Left renal pelvis (tissue), 4 donors: ENCODE results near the gene SLC22A14. TPM values are rescaled to one million over a fixed set of nuclear protein-coding genes. Genes with fewer than 3 reads are reported as not detected.
A peak's percentile ranks its signal among the peaks of the same experiment; 100 is the strongest.
"Not testable (repeated sequence)": the region's sequence is repeated elsewhere in the genome, so short reads cannot be mapped to it uniquely, and the experiment has no call there.

ENCODE experiments used
- DNase-seq, 4 donors: peaks; one replicate each; pipeline ENCODE4 v3.0.0-alpha.2; 2013; ENCODE audit warnings: low read depth in 4 of 4, low spot score in 3 of 4
- polyA plus RNA-seq, 4 donors: library from polyadenylated mRNA; unstranded; fragments of 120-200 nt; gene quantifications; one replicate each; pipeline ENCODE4 v1.2.1, GENCODE V29; 2013; ENCODE audit not compliant: insufficient read length in 4 of 4

The SLC22A14 gene, protein sequence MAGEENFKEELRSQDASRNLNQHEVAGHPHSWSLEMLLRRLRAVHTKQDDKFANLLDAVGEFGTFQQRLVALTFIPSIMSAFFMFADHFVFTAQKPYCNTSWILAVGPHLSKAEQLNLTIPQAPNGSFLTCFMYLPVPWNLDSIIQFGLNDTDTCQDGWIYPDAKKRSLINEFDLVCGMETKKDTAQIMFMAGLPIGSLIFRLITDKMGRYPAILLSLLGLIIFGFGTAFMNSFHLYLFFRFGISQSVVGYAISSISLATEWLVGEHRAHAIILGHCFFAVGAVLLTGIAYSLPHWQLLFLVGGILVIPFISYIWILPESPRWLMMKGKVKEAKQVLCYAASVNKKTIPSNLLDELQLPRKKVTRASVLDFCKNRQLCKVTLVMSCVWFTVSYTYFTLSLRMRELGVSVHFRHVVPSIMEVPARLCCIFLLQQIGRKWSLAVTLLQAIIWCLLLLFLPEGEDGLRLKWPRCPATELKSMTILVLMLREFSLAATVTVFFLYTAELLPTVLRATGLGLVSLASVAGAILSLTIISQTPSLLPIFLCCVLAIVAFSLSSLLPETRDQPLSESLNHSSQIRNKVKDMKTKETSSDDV
- under 1 TPM; 0.10 to 0.78 (median 0.44) TPM for polyA plus RNA-seq

DNA sequence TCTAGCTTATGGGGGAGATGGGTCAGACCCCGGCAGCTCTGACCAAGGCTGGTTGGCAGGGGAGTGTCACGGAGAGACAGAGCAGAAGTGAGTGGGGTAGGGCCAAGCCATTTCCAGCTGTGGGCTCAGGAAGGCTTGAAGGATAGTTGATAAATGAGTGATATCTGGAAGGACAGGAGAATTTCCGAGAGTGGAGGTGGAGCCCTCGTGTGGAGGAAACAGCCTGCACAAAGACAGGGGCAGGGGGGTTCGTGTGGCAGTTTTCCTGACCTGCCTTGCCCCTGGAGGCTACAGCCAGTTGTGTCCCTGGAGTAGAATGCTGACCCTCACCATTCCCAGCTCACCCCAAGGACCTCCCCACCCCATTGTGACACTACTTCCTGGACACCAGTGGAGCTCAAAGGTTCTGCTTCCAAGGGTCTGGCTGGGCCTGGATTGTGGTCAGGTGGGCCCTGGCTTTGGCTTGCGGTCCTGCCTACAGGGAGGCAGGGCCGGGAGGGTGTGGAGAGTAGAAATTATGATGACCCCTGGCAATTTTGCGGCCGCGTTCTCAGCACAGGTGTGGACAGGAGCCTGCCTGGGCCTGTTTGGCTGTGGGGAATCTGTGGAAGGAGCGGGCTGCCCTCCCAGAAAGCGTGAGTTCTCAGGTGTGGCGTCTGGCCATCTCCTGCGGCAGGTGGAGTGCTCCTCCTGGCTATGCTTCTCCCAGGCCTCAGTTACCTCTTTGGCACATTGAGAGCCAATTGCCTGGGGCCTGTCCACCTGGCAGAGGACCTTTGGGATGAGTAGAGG lies at the start of gene SLC22A14:
Gene SLC22A14 (plus strand): TSS at position 400 of the 792 bp plus-strand sequence. CDS start 23,733 bp downstream, outside the sequence.
- DNase-seq, result no peak

DNA sequence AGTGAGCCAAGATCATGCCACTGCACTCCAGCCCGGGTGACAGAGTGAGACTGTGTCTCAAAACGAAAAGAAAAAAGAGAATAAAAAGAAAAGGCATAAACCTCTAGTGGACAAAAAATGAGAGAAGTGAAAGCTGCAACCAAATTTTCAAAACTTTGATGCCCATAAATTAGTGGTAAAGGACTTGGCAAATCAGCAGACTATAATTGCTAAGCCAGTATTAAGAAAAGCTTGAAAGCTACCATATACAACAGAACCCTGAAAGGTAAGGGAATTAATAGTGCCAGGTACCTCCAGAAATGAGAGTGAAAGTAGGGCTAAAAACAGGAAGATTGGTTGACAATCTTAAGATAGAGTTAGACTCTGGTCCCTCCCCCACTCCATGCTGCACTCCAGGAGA lies 49.4 kb upstream of the SLC22A14 start:
- no peak for DNase-seq

DNA sequence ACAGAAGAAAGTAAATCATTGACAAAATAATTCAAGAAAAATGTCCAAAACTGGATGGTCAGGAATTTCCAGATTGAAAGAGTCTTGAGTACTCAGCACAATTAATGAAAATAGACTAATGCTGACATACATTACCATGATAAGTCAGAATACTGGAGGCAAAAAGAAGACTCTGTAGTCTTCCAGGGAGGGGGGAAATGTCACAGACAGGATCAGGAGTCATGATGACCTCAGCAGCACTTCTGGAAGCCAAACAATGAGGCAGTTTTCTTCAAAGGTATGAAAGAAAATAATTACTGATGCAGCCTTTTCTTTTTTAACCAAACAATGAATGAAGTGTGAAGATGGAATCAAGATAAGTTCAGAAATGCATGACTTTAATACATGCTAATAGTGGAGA lies 46.6 kb upstream of the SLC22A14 start:
- no peak for DNase-seq

DNA sequence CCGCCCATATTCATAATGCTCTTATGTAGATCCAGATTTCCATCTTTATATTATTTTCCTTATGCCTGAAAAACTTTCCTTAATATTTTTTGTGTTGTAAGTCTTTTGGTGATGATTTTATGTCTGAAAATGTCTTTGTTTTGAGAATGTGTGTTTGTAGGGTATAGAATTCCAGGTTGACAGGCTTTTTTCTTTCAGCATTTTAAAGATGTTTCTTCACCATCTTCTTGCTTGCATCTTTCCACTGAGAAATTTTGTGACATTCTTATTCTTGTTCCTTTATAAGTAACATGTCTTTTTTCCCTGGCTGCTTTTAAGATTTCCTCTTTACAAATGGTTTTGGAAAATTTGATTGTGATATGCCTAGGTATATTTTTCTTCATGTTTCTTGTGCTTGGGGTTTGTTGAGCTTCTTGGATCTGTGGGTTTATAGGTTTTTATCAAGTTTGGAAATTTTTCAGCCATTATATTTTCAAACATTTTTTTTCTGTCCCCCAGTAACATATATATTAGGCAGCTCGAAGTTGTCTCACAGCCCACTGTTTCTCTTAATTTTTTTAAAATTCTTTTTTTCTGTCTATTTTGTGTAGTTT lies 43.6 kb upstream of the SLC22A14 start:
- DNase-seq, result no peak

DNA sequence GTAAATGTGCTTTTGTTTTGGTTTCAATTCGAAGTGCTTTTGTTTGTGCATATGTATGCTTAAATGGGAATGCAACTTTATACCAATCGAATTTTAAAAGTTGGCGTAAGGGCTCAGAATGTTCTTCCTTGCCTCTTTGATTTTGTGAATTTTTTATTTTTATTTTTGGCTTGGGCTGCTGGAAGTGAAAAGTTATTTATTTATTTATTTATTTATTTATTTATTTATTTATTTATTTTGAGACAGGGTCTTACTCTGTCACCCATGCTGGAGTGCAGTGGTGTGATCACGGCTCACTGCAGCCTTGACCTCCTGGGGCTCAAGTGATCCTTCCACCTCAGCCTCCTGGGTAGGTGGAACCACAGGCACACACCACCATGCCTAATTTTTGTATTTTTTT lies 39.3 kb upstream of the SLC22A14 start:
- not testable (repeated sequence) for DNase-seq

DNA sequence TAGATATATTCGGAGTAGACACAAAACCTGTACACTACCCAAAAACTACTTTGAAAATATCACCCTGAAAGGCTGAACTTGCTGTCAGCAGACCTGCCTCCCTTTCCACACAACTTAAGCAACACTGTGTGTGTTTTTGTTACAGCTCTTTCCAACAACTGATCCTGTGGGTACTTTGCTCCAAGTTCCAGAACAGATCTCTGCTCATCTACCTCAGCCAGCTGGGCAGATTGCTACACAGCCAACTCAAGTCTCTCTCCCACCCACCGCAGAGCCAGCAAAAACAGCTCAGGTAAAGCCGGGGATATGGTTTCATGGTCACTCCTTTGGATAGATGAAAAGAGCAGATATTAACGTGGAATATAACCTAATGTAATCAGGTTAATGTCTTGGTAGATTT lies 36.2 kb upstream of the SLC22A14 start:
- DNase-seq, result no peak

DNA sequence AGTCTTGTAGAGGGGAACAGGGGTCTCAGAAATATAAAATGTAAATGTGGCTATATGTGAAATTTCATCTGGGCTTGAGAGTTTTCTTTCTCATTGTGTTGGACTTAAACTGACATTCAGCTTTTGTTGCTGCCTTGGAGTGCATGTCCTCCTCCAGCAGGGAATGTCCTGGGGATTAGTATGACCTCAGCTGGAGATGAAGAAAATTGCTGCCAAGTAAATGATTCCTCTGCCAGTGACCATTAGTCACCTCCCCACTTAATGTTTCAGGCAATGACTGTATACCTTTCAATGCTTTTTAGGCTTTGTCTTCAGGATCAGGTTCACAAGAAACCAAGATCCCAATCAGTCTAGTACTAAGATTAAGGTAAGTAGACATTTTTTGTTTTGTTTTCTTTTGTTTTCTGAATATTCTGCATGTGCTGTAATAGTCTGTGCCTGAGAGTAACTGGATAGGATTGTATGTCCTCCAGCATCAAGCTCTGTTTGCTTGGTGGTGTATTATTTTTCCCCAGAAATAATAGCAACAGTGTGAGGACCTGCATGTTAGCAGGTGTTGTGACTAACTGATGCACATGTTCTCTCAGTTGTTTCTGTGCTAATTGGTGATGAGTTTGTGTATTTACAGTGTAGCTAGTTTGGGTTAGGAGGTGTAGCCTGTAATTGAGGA lies 34.6 kb upstream of the SLC22A14 start:
- no peak for DNase-seq

DNA sequence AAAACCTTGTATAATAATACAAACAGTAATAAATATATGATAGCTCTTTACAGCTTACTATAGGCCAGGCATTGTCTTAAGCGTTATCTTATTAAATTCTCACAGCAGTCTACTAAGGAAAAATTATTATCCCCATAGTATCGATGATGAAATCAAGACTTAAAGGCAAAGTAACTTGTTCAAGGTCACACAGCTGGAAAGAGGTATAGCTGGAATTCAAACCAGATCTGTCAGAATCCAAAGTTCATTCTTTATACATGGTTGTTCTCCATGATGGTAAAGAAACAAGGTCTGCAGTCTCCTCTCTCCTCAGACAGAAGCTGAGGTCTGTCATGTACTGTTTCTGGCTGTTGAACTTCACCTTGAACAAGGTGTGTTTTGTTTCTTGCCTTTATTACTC lies 31.9 kb upstream of the SLC22A14 start:
- DNase-seq, result no peak

DNA sequence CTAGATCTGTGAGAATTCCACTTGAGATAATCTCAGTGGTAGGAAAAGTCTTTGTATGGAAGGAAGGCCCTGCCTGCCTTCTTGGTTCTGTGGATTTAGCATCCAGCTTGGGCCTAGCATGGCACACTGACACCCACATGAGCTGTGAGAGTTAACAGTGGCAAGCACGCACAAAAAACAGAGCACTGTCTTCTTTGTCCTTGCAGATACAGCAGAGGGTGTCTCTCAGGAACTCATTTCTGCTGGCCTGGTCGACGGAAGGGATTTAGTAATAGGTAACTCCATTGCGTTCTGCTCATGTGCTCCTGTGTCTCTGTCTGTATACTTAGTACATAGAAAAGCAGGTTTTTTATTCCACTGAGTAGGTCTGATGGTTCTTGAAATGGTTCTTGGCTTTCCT lies 30.9 kb upstream of the SLC22A14 start:
- no peak for DNase-seq

DNA sequence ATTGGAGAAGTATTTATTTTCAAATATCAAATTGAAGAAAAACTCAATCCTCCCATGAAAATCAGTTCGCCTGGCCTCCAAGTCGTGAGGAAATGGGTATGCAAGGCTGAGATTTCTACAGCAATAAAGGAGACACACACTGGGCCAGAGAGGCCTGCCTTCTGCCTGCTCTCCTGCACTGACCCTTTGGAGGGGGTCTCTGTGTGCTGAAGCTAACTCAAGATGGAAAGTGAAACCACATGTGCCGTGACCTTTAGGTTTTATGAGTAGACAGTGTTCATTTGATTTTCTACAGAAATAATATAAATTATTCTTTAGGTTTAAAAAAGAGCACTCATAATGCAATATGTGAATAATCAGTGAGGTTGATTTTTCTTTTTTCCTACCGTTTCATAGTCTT lies 28.4 kb upstream of the SLC22A14 start:
- DNase-seq, result no peak

DNA sequence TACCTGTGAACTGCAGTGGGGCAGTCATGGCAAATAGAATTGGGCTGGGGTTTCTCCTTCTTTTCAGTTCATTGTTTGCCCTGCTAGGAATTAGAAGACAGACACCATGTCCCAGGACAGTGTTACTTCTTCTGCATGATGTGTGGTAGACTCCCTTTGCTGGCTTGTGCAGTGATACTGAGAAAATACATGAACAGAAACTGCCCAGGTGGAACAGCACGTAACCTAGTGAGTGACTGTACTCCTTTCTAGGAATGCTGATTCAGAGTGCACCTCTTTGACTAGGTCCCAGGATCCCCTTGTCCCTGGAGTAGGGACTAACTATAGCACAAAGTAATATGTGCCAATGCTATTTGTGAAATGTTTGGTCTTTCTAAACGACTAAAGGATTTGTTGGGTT lies 27.2 kb upstream of the SLC22A14 start:
- DNase-seq, result no peak

DNA sequence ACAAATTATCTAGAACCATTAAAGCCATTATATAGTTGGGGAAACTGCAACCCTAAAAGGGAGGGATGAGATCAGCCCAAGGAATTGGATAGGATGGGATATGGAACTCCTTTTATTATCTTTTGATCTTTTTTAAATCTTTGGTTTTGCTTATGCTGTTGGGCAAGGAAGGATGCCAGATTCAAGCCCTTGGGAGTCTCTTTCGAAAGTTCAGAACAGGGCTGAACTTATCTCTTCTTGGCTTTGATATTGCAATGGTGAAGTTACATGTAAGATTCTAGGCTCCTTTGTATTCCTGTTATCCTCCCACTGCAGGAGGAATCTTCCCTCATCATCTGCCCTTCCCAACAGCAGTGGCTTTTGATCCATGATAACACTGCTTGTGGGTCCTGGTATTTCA lies 26.5 kb upstream of the SLC22A14 start:
- DNase-seq, result no peak

DNA sequence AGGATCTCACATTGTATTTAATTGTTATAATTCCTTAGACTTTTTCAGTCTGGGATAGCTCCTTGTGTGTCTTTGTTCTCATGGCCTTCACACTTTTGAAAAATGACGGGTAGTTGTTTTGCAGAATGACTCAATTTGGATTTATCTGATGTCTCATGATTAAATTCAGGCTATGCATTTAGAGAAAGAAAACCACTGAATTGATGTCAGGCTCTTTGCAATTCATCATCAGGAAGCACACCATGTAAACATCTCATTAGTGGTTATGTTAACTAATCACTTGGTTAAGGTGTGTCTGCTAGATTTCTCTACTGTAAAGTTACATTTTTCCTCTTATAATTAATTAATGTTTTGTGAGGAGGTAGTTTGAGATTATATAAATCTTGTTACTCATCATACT lies 24.5 kb upstream of the SLC22A14 start:
- no peak for DNase-seq

DNA sequence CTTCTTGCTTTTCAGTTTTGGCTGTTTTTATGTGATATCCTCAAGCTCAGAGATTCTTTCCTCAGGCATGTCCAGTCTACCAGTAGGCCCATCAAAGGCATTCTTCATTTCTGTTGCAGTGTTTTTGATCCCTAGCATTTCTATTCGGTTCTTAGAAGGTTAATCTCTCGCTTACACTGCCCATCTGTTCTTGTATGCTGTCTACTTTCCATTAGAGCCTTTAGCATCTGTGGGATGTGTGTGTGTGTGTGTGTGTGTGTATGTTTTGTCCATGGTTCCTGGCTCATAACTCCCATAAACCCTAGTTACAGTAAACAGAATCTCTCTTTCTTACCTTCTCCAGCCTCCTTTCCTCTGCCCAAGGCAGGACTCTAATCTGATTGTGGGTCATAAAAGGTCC lies 21.6 kb upstream of the SLC22A14 start:
- DNase-seq, result no peak

DNA sequence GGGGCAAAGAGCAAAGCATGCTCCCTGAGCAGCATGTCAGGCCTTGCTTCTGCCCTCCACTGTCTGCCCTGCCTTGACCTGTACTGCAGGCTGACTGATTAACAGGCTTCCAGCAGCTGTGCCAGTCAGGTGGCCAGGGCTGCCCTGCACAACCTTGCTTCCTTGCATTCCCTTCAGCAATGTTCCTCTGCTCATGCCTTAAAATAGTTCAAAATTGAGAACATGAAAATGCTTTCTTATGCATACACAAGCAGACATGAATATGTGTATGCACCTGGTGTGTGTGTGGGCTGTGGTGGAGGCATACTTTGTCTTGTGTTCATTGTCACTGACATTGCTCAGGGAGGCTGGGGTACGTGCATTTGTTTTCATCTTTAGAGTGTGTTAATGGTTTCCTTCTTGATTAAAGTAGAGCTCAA lies 17.7 kb upstream of the SLC22A14 start:
- DNase-seq, result peak in 1 of 4 donors; percentile 24

DNA sequence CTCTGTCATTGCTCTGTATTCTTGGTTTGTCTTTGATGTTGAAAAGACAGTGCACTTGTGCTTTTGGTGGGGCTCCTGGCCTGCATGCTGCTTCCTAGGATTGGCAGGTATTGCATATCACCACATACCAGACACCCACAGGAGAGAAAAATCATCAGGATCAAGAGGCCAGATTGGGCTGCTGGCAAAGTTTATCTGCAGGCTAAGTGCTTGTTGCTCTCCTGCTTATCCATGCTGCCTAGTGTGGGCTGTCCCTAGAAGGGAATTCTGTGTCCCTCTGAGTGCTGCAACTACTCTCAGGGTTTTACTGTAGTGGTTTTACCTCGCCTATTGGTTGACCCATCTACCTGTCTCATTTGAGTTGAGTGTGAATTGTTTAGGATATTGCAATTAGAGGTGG lies 17.3 kb upstream of the SLC22A14 start:
- DNase-seq, result no peak

DNA sequence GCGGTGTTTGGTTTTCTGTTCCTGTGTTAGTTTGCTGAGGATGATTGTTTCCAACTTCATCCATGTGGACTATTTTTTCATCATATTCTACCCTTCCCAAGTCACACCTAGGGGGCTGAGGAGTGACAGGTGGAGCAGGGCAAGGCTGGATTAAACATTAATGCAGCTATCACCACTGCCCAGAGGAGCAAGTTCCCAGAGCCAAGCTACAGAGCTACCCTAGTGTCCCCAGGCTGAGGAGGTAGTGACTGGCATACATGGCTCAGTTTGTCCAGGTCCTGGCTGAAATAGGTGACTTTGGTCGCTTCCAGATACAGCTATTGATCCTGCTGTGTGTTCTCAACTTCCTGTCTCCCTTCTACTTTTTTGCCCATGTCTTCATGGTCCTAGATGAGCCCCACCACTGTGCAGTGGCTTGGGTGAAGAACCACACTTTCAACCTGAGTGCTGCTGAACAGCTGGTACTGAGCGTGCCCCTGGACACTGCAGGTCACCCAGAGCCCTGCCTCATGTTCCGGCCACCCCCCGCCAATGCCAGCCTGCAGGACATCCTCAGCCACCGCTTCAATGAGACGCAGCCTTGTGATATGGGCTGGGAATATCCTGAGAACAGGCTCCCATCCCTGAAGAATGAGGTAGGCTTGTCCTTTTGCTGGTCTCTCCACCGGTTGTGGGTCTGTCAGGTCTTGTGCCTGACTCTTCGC lies 16.3 kb upstream of the SLC22A14 start, which contains the start of gene SLC22A13:
Gene SLC22A13 (plus strand): TSS at position 209 of the 704 bp plus-strand sequence. CDS start 49 bp downstream, at position 258.
- no peak for DNase-seq

DNA sequence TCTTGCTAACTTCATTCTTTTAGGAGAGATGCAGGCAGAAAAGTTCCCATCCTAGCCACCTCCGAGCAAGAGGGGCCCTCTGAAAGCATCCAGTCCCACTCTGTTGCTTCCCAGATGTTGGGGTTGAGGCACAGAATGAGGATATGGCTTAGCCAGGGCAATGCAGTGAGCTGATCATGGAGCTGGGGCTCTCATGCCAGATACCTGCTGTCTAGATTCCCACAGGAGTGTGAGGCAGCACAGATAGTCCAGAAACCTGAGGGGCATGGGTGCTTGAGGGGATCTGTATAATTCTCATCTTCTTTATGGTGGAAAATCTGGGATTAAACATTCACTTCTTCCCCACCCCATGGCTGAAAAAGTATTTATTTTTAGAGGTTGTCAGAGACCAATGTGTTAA lies 15.3 kb upstream of the SLC22A14 start:
- DNase-seq, result no peak

DNA sequence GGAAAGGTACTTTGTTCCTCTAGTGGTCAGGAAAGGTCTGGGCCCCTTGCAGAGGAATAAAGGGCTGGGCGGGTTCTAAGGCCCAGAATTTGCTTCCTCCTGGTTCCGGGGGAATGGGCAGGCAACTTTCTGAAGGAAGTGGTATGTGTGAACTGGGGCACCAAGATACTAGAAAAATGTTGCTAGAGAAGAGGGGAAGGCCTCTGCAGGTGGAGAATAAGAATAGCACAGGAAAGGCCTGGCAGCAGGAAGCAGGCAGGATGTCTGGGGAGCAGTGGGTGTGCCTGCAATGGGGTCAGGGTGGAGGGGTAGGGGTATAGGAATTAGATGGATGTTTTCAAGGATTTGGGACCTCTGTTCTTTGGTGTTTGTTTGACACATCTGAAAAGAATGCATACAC lies 14.4 kb upstream of the SLC22A14 start:
- no peak for DNase-seq

DNA sequence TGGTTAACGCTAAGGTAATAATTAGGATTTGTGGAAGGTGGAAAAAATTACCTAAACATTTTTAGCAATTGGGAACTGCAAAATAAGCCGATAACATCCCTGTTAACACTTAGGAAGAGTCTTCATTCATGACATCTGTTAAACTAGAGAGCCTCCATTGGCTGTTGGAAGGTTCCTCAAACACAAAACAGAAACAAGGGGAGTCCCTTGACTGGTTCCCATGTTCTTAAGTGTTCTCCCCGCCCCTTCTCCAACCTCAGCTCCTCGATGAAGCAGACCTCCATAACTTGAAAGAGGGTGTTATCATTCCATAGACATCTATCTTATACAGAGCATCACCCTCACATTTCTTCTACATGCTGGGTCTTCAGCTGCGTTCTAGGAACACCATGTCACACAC lies 14.0 kb upstream of the SLC22A14 start:
- no peak for DNase-seq
